Osteoblast (primary cell): ENCODE results near the gene RBAK. TPM values are rescaled to one million over a fixed set of nuclear protein-coding genes. Genes with fewer than 3 reads are reported as not detected.
"Not testable (repeated sequence)": the region's sequence is repeated elsewhere in the genome, so short reads cannot be mapped to it uniquely, and the experiment has no call there.

Source experiments
- DNase-seq: peaks from one replicate; pipeline ENCODE4 v3.0.0; 2011; ENCODE audit warnings: low spot score, mixed read lengths; ENCODE audit not compliant: insufficient read length; ENCODE audit errors: missing footprints
- H2AFZ ChIP-seq: 2 replicates; pipeline ENCODE4 v1.6.0; 2011; ENCODE audit warnings: mild to moderate bottlenecking, low read length
- H3K27ac ChIP-seq: 2 replicates; pipeline ENCODE4 v1.5.1; 2011; ENCODE audit warnings: mild to moderate bottlenecking, low read depth, low read length, moderate library complexity
- H3K27me3 ChIP-seq: 2 replicates; pipeline ENCODE4 v1.6.0; 2012; ENCODE audit warnings: mild to moderate bottlenecking, control low read depth, inconsistent platforms, low read length, moderate library complexity; ENCODE audit not compliant: insufficient read depth
- H3K36me3 ChIP-seq: 2 replicates; pipeline ENCODE4 v1.5.1; 2011; ENCODE audit warnings: mild to moderate bottlenecking, low read length, control low read depth, moderate library complexity; ENCODE audit not compliant: insufficient read depth
- H3K4me1 ChIP-seq: 2 replicates; pipeline ENCODE4 v1.5.1; 2011; ENCODE audit warnings: mild to moderate bottlenecking, low read length, control low read depth, moderate library complexity; ENCODE audit not compliant: insufficient read depth
- H3K4me2 ChIP-seq: 2 replicates; pipeline ENCODE4 v1.6.0; 2011; ENCODE audit warnings: mild to moderate bottlenecking, low read length; ENCODE audit not compliant: insufficient read depth
- H3K4me3 ChIP-seq: fragments of 200-600 bp; sonication (generic); 3 replicates; pipeline ENCODE4 v1.5.1; 2012; ENCODE audit warnings: mild to moderate bottlenecking, low read length, inconsistent platforms; ENCODE audit not compliant: insufficient read depth
- H3K79me2 ChIP-seq: 2 replicates; pipeline ENCODE4 v1.6.0; 2012; ENCODE audit warnings: mild to moderate bottlenecking, low read length, control low read depth, inconsistent platforms; ENCODE audit not compliant: insufficient read depth
- H3K9me3 ChIP-seq: 2 replicates; pipeline ENCODE4 v1.5.1; 2011; ENCODE audit warnings: low read depth, low read length, control low read depth
- H4K20me1 ChIP-seq: 2 replicates; pipeline ENCODE4 v1.6.0; 2012; ENCODE audit warnings: mild to moderate bottlenecking, low read length, control low read depth; ENCODE audit not compliant: insufficient read depth
- CTCF ChIP-seq: IDR thresholded peaks from 2 replicates; pipeline ENCODE4 v1.5.1; 2011; ENCODE audit warnings: mild to moderate bottlenecking, low read depth, low read length, moderate library complexity; ENCODE audit errors: extremely low read depth
- total RNA-seq: library from RNA; depleted of rRNA; stranded (reverse); fragments of >200 nt; gene quantifications from 2 replicates; pipeline ENCODE4 v1.2.3, GENCODE V29; 2012

The RBAK gene
- total RNA-seq, 1 donor: 10.9 TPM

DNA sequence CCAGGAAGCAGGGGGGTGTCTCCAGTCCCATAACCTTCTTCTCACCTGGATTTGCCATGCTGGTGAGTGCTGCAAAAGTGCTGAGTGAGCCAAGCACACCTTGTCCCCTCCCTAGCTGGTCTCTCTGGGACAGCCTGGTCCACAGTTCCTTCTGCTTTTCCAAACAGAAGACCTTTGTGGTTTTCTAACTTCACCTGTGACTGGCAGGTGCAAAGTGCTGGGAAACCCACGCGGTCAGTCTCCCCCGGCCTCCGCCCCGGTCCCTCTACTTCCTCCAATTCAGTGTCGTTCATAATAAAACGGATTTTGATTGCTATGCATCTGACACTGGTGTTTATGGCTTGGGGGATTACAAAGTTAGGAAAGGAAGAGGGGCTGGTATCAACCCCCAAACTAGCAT is 37.1 kb downstream of the RBAK start:
- Histone ChIP-seq H3K4me3 (no peak overlapping the region), H3K4me1 (no peaks in the 10 kb centered on the region), H3K9me3 (no peaks in the 10 kb centered on the region), H4K20me1 (no peaks in the 10 kb centered on the region), H3K36me3 (no peaks in the 10 kb centered on the region), H3K79me2 (no peaks in the 10 kb centered on the region), H3K27me3 (peaks cover 3% of the 10 kb centered on the region), H2AFZ (no peak overlapping the region), H3K4me2 (no peak overlapping the region), H3K27ac (no peak overlapping the region)
- no peak for DNase-seq
- no peak for TF ChIP-seq CTCF

DNA sequence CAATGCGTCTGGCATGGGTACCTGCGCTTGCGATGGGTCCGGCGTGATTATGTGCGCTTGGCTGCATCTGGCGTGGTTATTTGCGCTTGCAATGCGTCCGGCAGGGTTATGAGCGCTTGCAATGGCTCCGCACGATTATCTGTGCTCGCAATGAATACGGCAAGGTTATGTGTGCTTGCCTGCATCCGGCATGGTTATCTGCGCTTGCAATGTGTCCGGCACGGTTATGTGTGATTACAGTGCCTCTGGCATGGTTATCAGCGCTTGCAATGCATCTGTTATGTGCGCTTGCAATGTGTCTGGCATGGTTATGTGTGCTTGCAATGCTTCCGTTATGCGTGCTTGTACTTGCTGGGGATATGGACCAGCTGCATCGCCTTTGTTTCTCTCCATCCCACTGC is 37.7 kb downstream of the RBAK start:
- no peak for TF ChIP-seq CTCF
- no peaks in the 10 kb centered on the region for H3K4me1 ChIP-seq
- no peaks in the 10 kb centered on the region for H3K36me3 ChIP-seq
- no peak for DNase-seq
- H3K79me2 ChIP-seq: no peaks in the 10 kb centered on the region
- no peaks in the 10 kb centered on the region for H4K20me1 ChIP-seq
- H3K4me2 ChIP-seq: no peak overlapping the region
- no peak overlapping the region for H3K4me3 ChIP-seq
- H2AFZ ChIP-seq: no peak overlapping the region
- H3K27ac ChIP-seq: no peak overlapping the region
- H3K27me3 ChIP-seq: peaks cover 3% of the 10 kb centered on the region
- H3K9me3 ChIP-seq: no peaks in the 10 kb centered on the region

DNA sequence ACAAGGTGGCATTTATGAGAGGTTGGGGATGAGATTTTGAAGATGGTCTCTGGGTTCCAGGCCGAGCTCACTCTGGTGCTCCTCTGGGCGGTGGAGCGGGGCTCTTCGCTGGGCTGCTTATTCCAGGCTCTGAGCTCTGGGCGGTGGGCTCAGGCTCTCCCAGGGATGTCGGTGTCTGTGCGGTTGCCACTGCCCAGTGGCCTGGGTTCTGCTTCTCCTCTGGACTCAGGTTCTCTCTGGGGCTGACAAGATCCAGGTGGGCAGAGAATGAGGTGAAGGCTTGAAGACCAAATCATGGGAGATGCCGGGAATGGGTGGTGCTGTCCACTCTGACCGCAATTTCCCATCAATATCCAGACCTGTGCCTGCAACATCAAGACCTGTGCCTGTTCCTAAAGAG is 40.6 kb downstream of the RBAK start:
- Histone ChIP-seq H3K27ac (no peak overlapping the region), H4K20me1 (no peaks in the 10 kb centered on the region), H3K27me3 (peaks cover 3% of the 10 kb centered on the region), H3K79me2 (no peaks in the 10 kb centered on the region), H3K36me3 (no peaks in the 10 kb centered on the region), H3K4me1 (no peaks in the 10 kb centered on the region), H2AFZ (no peak overlapping the region), H3K9me3 (no peaks in the 10 kb centered on the region), H3K4me2 (no peak overlapping the region), H3K4me3 (no peak overlapping the region)
- DNase-seq: no peak
- TF ChIP-seq CTCF: no peak

GRCh38 chr7:5088228-5088833 is 42.7 kb downstream of the RBAK start:
- H3K4me2 ChIP-seq, H3K4me3 ChIP-seq, H4K20me1 ChIP-seq, DNase-seq, H3K27ac ChIP-seq, H3K79me2 ChIP-seq, H3K36me3 ChIP-seq, H2AFZ ChIP-seq, H3K4me1 ChIP-seq, H3K27me3 ChIP-seq, H3K9me3 ChIP-seq: not testable (repeated sequence)
